DOHH2 (cell line): ENCODE results near the gene HTR6.

Experiments used
- H3F3A ChIP-seq: fragments of 200-600 bp; sonication (generic), shearing (Covaris generic); 2 replicates; pipeline ENCODE4 v1.6.0; 2016; ENCODE audit warnings: antibody characterized with exemption, mild to moderate bottlenecking; ENCODE audit not compliant: control insufficient read depth, insufficient read depth
- H3K27ac ChIP-seq: fragments of 200-600 bp; sonication (generic); 2 replicates; pipeline ENCODE4 v1.5.1; 2014; ENCODE audit warnings: low read depth, mild to moderate bottlenecking, low read length, moderate library complexity
- H3K27me3 ChIP-seq: fragments of 200-600 bp; sonication (generic); 2 replicates; pipeline ENCODE4 v1.6.1; 2014; ENCODE audit warnings: mild to moderate bottlenecking, low read length, mixed read lengths; ENCODE audit not compliant: control insufficient read depth
- H3K36me3 ChIP-seq: fragments of 200-600 bp; sonication (generic); 2 replicates; pipeline ENCODE4 v1.6.1; 2014; ENCODE audit warnings: mild to moderate bottlenecking, low read length, moderate library complexity, mixed read lengths; ENCODE audit not compliant: control insufficient read depth
- H3K4me1 ChIP-seq: fragments of 200-600 bp; sonication (generic); 2 replicates; pipeline ENCODE4 v1.6.1; 2014; ENCODE audit warnings: mild to moderate bottlenecking, low read length, mixed read lengths; ENCODE audit not compliant: control insufficient read depth
- H3K4me2 ChIP-seq: fragments of 200-600 bp; sonication (generic); 2 replicates; pipeline ENCODE4 v1.6.0; 2014; ENCODE audit warnings: mild to moderate bottlenecking, low read length, moderate library complexity
- H3K4me3 ChIP-seq: fragments of 200-600 bp; sonication (generic); 2 replicates; pipeline ENCODE4 v1.5.1; 2014; ENCODE audit warnings: mild to moderate bottlenecking, low read length, mixed read lengths
- H3K79me2 ChIP-seq: fragments of 200-600 bp; sonication (generic); 2 replicates; pipeline ENCODE4 v1.6.1; 2014; ENCODE audit warnings: mild to moderate bottlenecking, low read length, mixed read lengths; ENCODE audit not compliant: control insufficient read depth
- H3K9me2 ChIP-seq: fragments of 200-600 bp; sonication (generic); replicated peaks from 2 replicates; pipeline ENCODE4 v1.6.1; 2014; ENCODE audit warnings: mild to moderate bottlenecking, low read length, mixed read lengths; ENCODE audit not compliant: control insufficient read depth
- H3K9me3 ChIP-seq: fragments of 200-600 bp; sonication (generic); 2 replicates; pipeline ENCODE4 v1.6.1; 2014; ENCODE audit warnings: antibody characterized with exemption, low read length, mixed read lengths; ENCODE audit not compliant: control insufficient read depth, insufficient read depth
- H4K20me1 ChIP-seq: fragments of 200-600 bp; sonication (generic); 2 replicates; pipeline ENCODE4 v1.6.0; 2014; ENCODE audit warnings: low read depth, mild to moderate bottlenecking, antibody characterized with exemption, low read length, moderate library complexity; ENCODE audit not compliant: control insufficient read depth, insufficient read depth
- EZH2phosphoT487 ChIP-seq: fragments of 200-600 bp; sonication (generic); IDR thresholded peaks from 2 replicates; pipeline ENCODE4 v1.6.1; 2017; ENCODE audit warnings: borderline replicate concordance, mild to moderate bottlenecking, antibody characterized with exemption, low read length, moderate library complexity, mixed read lengths
- TF ChIP-seq, protein P1 (sequence below): fragments of 200-600 bp; sonication (generic); IDR thresholded peaks from one replicate; pipeline ENCODE4 v1.5.1; 2014; ENCODE audit warnings: antibody characterized with exemption, mild to moderate bottlenecking, low read depth, low read length; ENCODE audit not compliant: poor library complexity, severe bottlenecking

The HTR6 gene

DNA sequence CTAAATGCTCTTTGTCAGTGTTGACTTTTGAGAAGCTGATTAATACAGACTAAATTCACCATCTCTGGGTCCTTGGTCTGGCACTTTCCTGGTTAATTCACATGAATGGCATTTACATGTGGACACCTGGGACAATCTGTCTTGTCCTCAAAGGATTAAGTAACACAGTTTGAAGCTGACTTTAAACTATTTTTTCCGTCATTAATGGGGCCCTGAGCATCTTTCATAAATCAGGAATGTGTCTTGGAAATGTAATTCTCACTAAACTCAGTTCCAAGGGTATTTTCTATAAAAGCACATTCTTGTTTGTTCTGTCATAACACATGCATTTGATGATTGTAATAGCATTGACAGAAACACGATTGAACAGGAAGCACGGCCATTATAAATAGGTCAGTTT, 47.3 kb upstream of the HTR6 start:
- Histone ChIP-seq H3K79me2 (peaks cover 90% of the 10 kb centered on the region), H3K4me1 (no peaks in the 10 kb centered on the region), H4K20me1 (peaks cover 26% of the 10 kb centered on the region; the same call in 1 of the 2 replicates), H3K4me2 (no peak overlapping the region), H3K9me2 (no peaks in the 10 kb centered on the region), H3K27ac (no peak overlapping the region), H3K27me3 (no peaks in the 10 kb centered on the region), H3K9me3 (no peaks in the 10 kb centered on the region), H3K4me3 (no peak overlapping the region), H3K36me3 (peaks cover 61% of the 10 kb centered on the region), H3F3A (no peaks in the 10 kb centered on the region)
- TF ChIP-seq, protein P1, sequence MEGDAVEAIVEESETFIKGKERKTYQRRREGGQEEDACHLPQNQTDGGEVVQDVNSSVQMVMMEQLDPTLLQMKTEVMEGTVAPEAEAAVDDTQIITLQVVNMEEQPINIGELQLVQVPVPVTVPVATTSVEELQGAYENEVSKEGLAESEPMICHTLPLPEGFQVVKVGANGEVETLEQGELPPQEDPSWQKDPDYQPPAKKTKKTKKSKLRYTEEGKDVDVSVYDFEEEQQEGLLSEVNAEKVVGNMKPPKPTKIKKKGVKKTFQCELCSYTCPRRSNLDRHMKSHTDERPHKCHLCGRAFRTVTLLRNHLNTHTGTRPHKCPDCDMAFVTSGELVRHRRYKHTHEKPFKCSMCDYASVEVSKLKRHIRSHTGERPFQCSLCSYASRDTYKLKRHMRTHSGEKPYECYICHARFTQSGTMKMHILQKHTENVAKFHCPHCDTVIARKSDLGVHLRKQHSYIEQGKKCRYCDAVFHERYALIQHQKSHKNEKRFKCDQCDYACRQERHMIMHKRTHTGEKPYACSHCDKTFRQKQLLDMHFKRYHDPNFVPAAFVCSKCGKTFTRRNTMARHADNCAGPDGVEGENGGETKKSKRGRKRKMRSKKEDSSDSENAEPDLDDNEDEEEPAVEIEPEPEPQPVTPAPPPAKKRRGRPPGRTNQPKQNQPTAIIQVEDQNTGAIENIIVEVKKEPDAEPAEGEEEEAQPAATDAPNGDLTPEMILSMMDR = no peak
- TF ChIP-seq EZH2phosphoT487 = no peak

DNA sequence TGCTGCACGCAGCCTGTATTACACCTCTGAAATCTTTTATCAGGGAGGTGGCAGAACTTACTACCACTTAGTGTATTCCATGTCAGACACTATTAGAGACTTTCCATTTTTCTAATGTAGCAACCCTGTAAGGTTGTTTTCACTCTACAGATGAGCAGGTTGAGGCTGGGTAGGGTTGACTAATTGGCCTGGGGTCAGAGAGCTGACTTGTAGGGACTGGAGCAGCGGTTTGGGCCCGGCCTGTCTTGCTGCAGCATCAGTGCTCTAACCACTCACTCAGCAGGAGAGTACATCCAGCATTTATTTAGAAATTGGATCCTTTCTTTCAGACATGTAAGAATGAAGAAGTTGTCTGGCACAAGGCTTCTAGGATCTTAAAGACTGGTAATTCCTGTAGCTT, 46.2 kb upstream of the HTR6 start:
- Histone ChIP-seq H3F3A (no peaks in the 10 kb centered on the region), H4K20me1 (peaks cover 17% of the 10 kb centered on the region; the same call in 1 of the 2 replicates), H3K36me3 (peaks cover 60% of the 10 kb centered on the region)

GRCh38 chr1:19619697-19620384, 44.8 kb upstream of the HTR6 start:
- Histone ChIP-seq H3K4me1 (no peaks in the 10 kb centered on the region), H3K27me3 (no peaks in the 10 kb centered on the region), H3K27ac (no peak overlapping the region), H3K4me2 (no peak overlapping the region), H3K9me3 (no peaks in the 10 kb centered on the region), H3K79me2 (peaks cover 76% of the 10 kb centered on the region), H3F3A (no peaks in the 10 kb centered on the region), H3K4me3 (no peak overlapping the region), H3K36me3 (peaks cover 65% of the 10 kb centered on the region), H3K9me2 (no peaks in the 10 kb centered on the region), H4K20me1 (peaks cover 16% of the 10 kb centered on the region; the same call in 1 of the 2 replicates)
- TF ChIP-seq, protein P1 = no peak
- TF ChIP-seq EZH2phosphoT487 = no peak

More for the DNA sequence above, 46.2 kb upstream of the HTR6 start:
- no peak for TF ChIP-seq EZH2phosphoT487
- TF ChIP-seq, protein P1 = no peak
- H3K4me1 ChIP-seq = no peaks in the 10 kb centered on the region
- H3K9me2 ChIP-seq = no peaks in the 10 kb centered on the region
- no peaks in the 10 kb centered on the region for H3K27me3 ChIP-seq
- no peak overlapping the region for H3K27ac ChIP-seq
- H3K79me2 ChIP-seq = peaks cover 82% of the 10 kb centered on the region
- H3K9me3 ChIP-seq = no peaks in the 10 kb centered on the region
- no peak overlapping the region for H3K4me2 ChIP-seq
- H3K4me3 ChIP-seq = no peak overlapping the region
